Measurements from ENCODE around the gene SELENOH.

SELENOH gene

DNA sequence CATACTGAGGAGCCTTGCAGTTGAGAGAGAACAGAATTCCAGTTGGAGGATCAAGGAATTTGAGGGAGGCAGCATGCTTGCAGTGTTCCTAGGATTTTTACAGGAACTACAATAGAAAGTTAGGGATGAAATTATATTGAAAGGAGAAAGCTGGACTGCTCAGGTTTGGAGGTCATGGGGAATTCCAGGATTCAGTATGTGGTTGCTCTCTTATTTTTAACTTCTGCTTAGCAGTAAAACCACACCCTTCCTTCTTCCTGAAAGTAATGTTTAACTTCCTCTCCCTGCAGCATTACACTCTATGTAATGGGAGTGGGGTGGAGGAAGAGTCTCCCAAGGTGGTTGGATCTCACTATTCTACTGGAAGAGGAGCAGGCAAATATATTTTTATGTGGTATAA is 51.6 kb downstream of the SELENOH start:
- H4K20me1 ChIP-seq (ENCODE audit: insufficient read depth, low read length) = no peaks in the 10 kb centered on the region
- no peak for DNase-seq
- H3K4me1 ChIP-seq (ENCODE audit: low read length) = peaks cover 25% of the 10 kb centered on the region
- H3F3A ChIP-seq (ENCODE audit: insufficient read depth, low read length) = no peaks in the 10 kb centered on the region
- H3K27ac ChIP-seq (ENCODE audit: low read length) = no peak overlapping the region
- H3K4me2 ChIP-seq (ENCODE audit: low read depth, low read length) = peak overlapping the region; percentile 79
- TF ChIP-seq, protein P1, sequence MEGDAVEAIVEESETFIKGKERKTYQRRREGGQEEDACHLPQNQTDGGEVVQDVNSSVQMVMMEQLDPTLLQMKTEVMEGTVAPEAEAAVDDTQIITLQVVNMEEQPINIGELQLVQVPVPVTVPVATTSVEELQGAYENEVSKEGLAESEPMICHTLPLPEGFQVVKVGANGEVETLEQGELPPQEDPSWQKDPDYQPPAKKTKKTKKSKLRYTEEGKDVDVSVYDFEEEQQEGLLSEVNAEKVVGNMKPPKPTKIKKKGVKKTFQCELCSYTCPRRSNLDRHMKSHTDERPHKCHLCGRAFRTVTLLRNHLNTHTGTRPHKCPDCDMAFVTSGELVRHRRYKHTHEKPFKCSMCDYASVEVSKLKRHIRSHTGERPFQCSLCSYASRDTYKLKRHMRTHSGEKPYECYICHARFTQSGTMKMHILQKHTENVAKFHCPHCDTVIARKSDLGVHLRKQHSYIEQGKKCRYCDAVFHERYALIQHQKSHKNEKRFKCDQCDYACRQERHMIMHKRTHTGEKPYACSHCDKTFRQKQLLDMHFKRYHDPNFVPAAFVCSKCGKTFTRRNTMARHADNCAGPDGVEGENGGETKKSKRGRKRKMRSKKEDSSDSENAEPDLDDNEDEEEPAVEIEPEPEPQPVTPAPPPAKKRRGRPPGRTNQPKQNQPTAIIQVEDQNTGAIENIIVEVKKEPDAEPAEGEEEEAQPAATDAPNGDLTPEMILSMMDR (IDR thresholded peaks at IDR 0.05; ENCODE audit: low read length) = no peak
- TF ChIP-seq EZH2phosphoT487 (IDR thresholded peaks at IDR 0.05; ENCODE audit: low read length) (no peak), EZH2 (optimal IDR thresholded peaks at IDR 0.05; ENCODE audit: low read depth, low read length) (no peak)
- no peaks in the 10 kb centered on the region for H3K36me3 ChIP-seq (replicated peaks; ENCODE audit: insufficient read depth, low read length)
- peak overlapping the region; percentile 4; the same call in 1 of the 2 replicates for H3K4me3 ChIP-seq (ENCODE audit: low read length)
- H3K9me2 ChIP-seq (replicated peaks; ENCODE audit: insufficient read depth, low read length) = no peaks in the 10 kb centered on the region
- no peaks in the 10 kb centered on the region for H3K27me3 ChIP-seq (replicated peaks; ENCODE audit: insufficient read depth, low read length)
- H3K79me2 ChIP-seq (ENCODE audit: low read length) = no peaks in the 10 kb centered on the region
- H3K9ac ChIP-seq (ENCODE audit: low read length) = no peak overlapping the region
- H3K9me3 ChIP-seq (replicated peaks; ENCODE audit: insufficient read depth, low read length) = no peaks in the 10 kb centered on the region
- peak overlapping the region; percentile 12; the same call in 1 of the 2 replicates for H2AFZ ChIP-seq (ENCODE audit: low read length)
